Gastrocnemius medialis (tissue), 4 donors: ENCODE measurements around the gene GDAP2.

Source experiments
- CTCF ChIP-seq, 5 experiments: fragments of 450-650 bp in 3 of 5; fragments of 200-600 bp in 2 of 5; sonication (generic) in 2 of 5; IDR thresholded peaks in 4 of 5; conservative IDR thresholded peaks in 1 of 5; 1 replicate in 4 of 5; 2 replicates in 1 of 5; pipeline ENCODE4 v1.5.1; 2016 to 2019; ENCODE audit warnings: antibody characterized with exemption in 5 of 5, mild to moderate bottlenecking in 3 of 5, moderate library complexity in 3 of 5
- POLR2A ChIP-seq, 2 donors: fragments of 450-650 bp; IDR thresholded peaks; one replicate each; pipeline ENCODE4 v1.6.1; 2017; ENCODE audit warnings: antibody characterized with exemption in 2 of 2, mild to moderate bottlenecking in 2 of 2, moderate library complexity in 2 of 2

- TF ChIP-seq CTCF (IDR thresholded peaks at IDR 0.05 in 4 of 5, conservative IDR thresholded peaks at IDR 0.05 in 1 of 5) (peak in 2 of 5 experiments; percentile 26 to 45), POLR2A (IDR thresholded peaks at IDR 0.05) (no peak)
Observed at GRCh38 chr1:117967477-117967876, 38.1 kb upstream of the GDAP2 start.
